Neuron (in vitro differentiated cells): ENCODE measurements around the gene CROT.

Experiments
- H2AFZ ChIP-seq: one replicate; pipeline ENCODE4 v1.6.1; 2013; ENCODE audit warnings: low read depth, mild to moderate bottlenecking, inconsistent platforms, low read length, moderate library complexity
- H3K27me3 ChIP-seq: one replicate; pipeline ENCODE4 v1.6.1; 2013; ENCODE audit warnings: low read length; ENCODE audit not compliant: insufficient read depth
- H3K36me3 ChIP-seq: one replicate; pipeline ENCODE4 v1.6.1; 2013; ENCODE audit warnings: low read length; ENCODE audit not compliant: insufficient read depth
- H3K4me1 ChIP-seq: one replicate; pipeline ENCODE4 v1.6.1; 2013; ENCODE audit warnings: low read length; ENCODE audit not compliant: insufficient read depth
- H3K4me3 ChIP-seq: 2 replicates; pipeline ENCODE4 v1.5.1; 2013; ENCODE audit warnings: mild to moderate bottlenecking, low read length, moderate library complexity
- H3K9me3 ChIP-seq: one replicate; pipeline ENCODE4 v1.6.1; 2013; ENCODE audit warnings: low read length

Gene CROT

GRCh38 chr7:87328281-87328680 lies 17.2 kb upstream of the CROT start:
- Histone ChIP-seq H3K4me3 (no peak overlapping the region), H3K4me1 (no peaks in the 10 kb centered on the region), H2AFZ (no peak overlapping the region), H3K27me3 (no peaks in the 10 kb centered on the region), H3K36me3 (peaks cover 8% of the 10 kb centered on the region), H3K9me3 (peaks cover 34% of the 10 kb centered on the region)

GRCh38 chr7:87330316-87330715 lies 15.1 kb upstream of the CROT start:
- Histone ChIP-seq H3K4me1 (no peaks in the 10 kb centered on the region), H3K36me3 (peaks cover 8% of the 10 kb centered on the region), H3K27me3 (no peaks in the 10 kb centered on the region), H2AFZ (no peak overlapping the region), H3K4me3 (no peak overlapping the region), H3K9me3 (peaks cover 35% of the 10 kb centered on the region)

- no peak overlapping the region for H3K4me3 ChIP-seq
- H3K4me1 ChIP-seq, result no peaks in the 10 kb centered on the region
- no peak overlapping the region for H2AFZ ChIP-seq
- no peaks in the 10 kb centered on the region for H3K27me3 ChIP-seq
- peaks cover 35% of the 10 kb centered on the region for H3K9me3 ChIP-seq
- H3K36me3 ChIP-seq, result peaks cover 8% of the 10 kb centered on the region
Measured at GRCh38 chr7:87330942-87331341, 14.5 kb upstream of the CROT start.

- no peaks in the 10 kb centered on the region for H3K27me3 ChIP-seq
- peaks cover 33% of the 10 kb centered on the region for H3K9me3 ChIP-seq
- H3K4me3 ChIP-seq, result no peak overlapping the region
Measured at GRCh38 chr7:87331687-87332252, 13.7 kb upstream of the CROT start.

DNA sequence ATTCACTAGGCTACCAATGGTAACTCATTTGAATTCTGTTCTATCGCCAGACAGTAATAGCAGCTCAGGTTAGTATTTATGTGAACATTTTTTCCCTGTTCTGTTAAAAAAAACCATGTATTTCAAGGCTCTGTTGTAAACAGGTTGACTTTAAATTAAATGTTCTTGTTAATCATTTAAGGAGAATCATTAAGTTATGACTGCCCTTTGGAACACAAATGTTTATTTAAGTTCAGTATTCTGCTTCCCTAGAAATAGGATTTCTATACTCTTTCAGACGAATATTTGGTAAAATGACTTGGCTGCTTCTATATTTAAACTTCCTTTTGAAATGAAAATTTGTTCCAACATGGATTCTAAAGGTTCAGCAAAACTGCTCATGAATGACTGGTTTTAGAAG lies 13.1 kb upstream of the CROT start:
- no peak overlapping the region for H3K4me3 ChIP-seq
- H3K36me3 ChIP-seq, result peaks cover 10% of the 10 kb centered on the region
- no peaks in the 10 kb centered on the region for H3K4me1 ChIP-seq
- H2AFZ ChIP-seq, result no peak overlapping the region
- H3K27me3 ChIP-seq, result no peaks in the 10 kb centered on the region
- H3K9me3 ChIP-seq, result peaks cover 28% of the 10 kb centered on the region

More at GRCh38 chr7:87331687-87332252, 13.7 kb upstream of the CROT start:
- Histone ChIP-seq H2AFZ (no peak overlapping the region), H3K4me1 (no peaks in the 10 kb centered on the region), H3K36me3 (peaks cover 8% of the 10 kb centered on the region)

GRCh38 chr7:87336136-87336535 lies 9.3 kb upstream of the CROT start:
- H3K4me3 ChIP-seq, result no peak overlapping the region
- peaks cover 8% of the 10 kb centered on the region for H3K36me3 ChIP-seq
- H3K4me1 ChIP-seq, result no peaks in the 10 kb centered on the region
- no peaks in the 10 kb centered on the region for H3K27me3 ChIP-seq
- peaks cover 5% of the 10 kb centered on the region for H3K9me3 ChIP-seq
- H2AFZ ChIP-seq, result no peak overlapping the region

GRCh38 chr7:87337331-87337730 lies 8.1 kb upstream of the CROT start:
- no peak overlapping the region for H2AFZ ChIP-seq
- no peaks in the 10 kb centered on the region for H3K27me3 ChIP-seq
- H3K4me3 ChIP-seq, result no peak overlapping the region
- H3K9me3 ChIP-seq, result peaks cover 3% of the 10 kb centered on the region
- peaks cover 12% of the 10 kb centered on the region for H3K36me3 ChIP-seq
- no peaks in the 10 kb centered on the region for H3K4me1 ChIP-seq

DNA sequence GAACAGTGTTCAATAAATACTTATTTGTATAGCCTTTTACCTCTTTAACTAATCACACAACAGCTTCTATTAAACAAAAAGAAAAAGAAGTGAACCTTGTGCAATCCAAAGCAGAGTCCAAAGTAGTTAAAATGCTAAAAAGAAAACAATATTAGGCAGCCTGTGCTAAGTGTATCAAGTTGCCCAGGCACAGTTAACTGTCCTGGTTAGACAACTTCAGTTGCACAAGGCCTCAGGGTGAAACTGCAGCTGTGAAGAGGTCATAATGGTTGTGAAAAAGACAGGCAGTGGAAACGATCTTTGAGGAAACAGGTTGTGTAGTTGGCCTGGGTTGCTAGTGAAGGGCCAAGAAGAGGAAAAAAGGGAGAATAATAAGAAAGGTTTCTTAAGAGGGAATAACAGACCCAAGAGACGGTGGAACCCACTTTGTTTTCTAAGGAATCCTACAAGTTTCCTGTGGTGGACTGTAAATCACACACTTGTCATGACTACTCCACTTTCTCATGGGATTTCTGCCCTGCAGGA lies 6.0 kb upstream of the CROT start:
- Histone ChIP-seq H3K36me3 (peaks cover 12% of the 10 kb centered on the region), H2AFZ (no peak overlapping the region), H3K9me3 (peaks cover under 1% of the 10 kb centered on the region), H3K27me3 (no peaks in the 10 kb centered on the region), H3K4me1 (peaks cover 9% of the 10 kb centered on the region), H3K4me3 (no peak overlapping the region)

GRCh38 chr7:87341441-87341840 lies 4.0 kb upstream of the CROT start:
- Histone ChIP-seq H3K36me3 (peaks cover 12% of the 10 kb centered on the region), H2AFZ (no peak overlapping the region), H3K4me1 (peaks cover 16% of the 10 kb centered on the region), H3K4me3 (no peak overlapping the region), H3K9me3 (no peaks in the 10 kb centered on the region), H3K27me3 (no peaks in the 10 kb centered on the region)

- Histone ChIP-seq H3K4me3 (no peak overlapping the region), H2AFZ (no peak overlapping the region), H3K9me3 (peaks cover 2% of the 10 kb centered on the region), H3K4me1 (peaks cover 20% of the 10 kb centered on the region), H3K27me3 (no peaks in the 10 kb centered on the region), H3K36me3 (peaks cover 14% of the 10 kb centered on the region)
Measured at GRCh38 chr7:87342231-87342630, 3.2 kb upstream of the CROT start.

GRCh38 chr7:87344446-87344845 lies 1.0 kb upstream of the CROT start:
- Histone ChIP-seq H3K36me3 (peaks cover 26% of the 10 kb centered on the region), H3K27me3 (no peaks in the 10 kb centered on the region), H2AFZ (peak overlapping the region; percentile 75), H3K9me3 (peaks cover 2% of the 10 kb centered on the region), H3K4me1 (peaks cover 20% of the 10 kb centered on the region), H3K4me3 (peak overlapping the region; percentile 96)

GRCh38 chr7:87345962-87346371 lies 503 bp downstream of the CROT start:
- Histone ChIP-seq H2AFZ (peak overlapping the region; percentile 75), H3K36me3 (peaks cover 36% of the 10 kb centered on the region), H3K9me3 (peaks cover 11% of the 10 kb centered on the region), H3K4me1 (peaks cover 20% of the 10 kb centered on the region), H3K27me3 (no peaks in the 10 kb centered on the region), H3K4me3 (peak overlapping the region; percentile 96)

- Histone ChIP-seq H3K27me3 (no peaks in the 10 kb centered on the region), H3K4me3 (no peak overlapping the region), H3K4me1 (peaks cover 20% of the 10 kb centered on the region), H2AFZ (no peak overlapping the region), H3K9me3 (peaks cover 17% of the 10 kb centered on the region), H3K36me3 (peaks cover 41% of the 10 kb centered on the region)
Measured at GRCh38 chr7:87347207-87347606, 1.7 kb downstream of the CROT start.

- H3K27me3 ChIP-seq, result no peaks in the 10 kb centered on the region
- peaks cover 18% of the 10 kb centered on the region for H3K9me3 ChIP-seq
- H2AFZ ChIP-seq, result no peak overlapping the region
- H3K36me3 ChIP-seq, result peaks cover 44% of the 10 kb centered on the region
- H3K4me3 ChIP-seq, result no peak overlapping the region
- peaks cover 20% of the 10 kb centered on the region for H3K4me1 ChIP-seq
Measured at GRCh38 chr7:87347664-87348063, 2.2 kb downstream of the CROT start.
